TTC549 (cell line): ENCODE results near the gene RNF180.

ENCODE experiments used
- FAIRE-seq: peaks from 2 replicates; lab custom pipeline; 2012; peaks lifted over from hg19 to GRCh38; lab: Jason Lieb, UNC

The RNF180 gene, protein sequence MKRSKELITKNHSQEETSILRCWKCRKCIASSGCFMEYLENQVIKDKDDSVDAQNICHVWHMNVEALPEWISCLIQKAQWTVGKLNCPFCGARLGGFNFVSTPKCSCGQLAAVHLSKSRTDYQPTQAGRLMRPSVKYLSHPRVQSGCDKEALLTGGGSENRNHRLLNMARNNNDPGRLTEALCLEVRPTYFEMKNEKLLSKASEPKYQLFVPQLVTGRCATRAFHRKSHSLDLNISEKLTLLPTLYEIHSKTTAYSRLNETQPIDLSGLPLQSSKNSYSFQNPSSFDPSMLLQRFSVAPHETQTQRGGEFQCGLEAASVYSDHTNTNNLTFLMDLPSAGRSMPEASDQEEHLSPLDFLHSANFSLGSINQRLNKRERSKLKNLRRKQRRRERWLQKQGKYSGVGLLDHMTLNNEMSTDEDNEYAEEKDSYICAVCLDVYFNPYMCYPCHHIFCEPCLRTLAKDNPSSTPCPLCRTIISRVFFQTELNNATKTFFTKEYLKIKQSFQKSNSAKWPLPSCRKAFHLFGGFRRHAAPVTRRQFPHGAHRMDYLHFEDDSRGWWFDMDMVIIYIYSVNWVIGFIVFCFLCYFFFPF

DNA sequence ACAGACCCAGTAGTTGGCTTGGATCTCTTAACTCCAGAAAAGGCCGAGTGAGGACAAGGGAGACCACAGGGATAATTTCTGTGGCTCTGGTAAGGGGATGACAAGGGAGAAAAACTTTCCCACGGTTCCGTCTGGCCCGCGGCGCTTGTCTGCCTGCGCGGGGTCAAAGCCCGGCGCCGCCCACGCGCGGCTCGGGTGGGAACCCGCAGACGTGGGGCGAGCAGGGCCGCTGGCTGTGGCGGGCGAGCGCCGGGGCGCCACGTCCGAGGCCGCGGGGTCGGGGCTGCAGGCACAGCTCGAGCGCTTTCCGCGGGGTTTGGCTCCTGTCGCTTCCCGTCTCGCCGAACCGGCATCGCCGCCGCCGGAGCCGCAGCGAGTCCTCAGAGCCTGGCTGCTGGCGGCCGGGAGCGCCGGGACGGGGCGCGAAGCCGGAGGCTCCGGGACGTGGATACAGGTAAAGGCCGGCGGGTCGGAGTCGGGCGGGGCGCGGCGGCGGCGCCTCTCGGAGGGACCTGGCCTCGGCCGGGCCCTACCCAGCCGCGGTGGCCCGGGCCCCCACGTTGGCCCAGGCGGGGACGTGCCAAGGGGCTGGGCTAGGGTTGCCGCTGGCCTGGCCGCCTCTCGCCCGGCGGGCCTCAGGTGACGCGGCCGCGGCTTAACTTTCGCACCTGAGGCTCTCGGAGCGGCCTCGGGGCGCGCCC is at the start of gene RNF180:
TSS of gene RNF180 (plus strand) at position 344 of the 701 bp plus-strand sequence. CDS start 34,965 bp downstream, outside the sequence.
- no peak for FAIRE-seq

DNA sequence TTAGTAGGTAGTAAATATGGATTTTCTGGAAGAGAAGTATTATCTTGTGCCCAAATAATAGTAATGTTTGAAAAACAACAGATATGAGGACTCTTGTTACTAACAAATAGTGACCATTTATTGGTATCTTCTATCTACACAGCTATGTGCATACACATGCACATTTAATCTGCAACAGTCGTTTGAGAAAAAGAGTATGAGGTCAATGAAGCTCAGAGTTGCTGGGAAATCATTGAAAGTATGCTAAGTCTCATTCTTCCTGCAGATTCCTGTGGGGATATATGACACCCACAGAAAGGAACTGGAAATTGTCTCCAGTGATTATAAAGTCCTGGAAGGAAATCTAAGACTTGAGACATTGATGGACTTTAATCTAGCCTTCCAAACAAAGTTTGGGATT is 40.1 kb upstream of the RNF180 start:
- FAIRE-seq = no peak

DNA sequence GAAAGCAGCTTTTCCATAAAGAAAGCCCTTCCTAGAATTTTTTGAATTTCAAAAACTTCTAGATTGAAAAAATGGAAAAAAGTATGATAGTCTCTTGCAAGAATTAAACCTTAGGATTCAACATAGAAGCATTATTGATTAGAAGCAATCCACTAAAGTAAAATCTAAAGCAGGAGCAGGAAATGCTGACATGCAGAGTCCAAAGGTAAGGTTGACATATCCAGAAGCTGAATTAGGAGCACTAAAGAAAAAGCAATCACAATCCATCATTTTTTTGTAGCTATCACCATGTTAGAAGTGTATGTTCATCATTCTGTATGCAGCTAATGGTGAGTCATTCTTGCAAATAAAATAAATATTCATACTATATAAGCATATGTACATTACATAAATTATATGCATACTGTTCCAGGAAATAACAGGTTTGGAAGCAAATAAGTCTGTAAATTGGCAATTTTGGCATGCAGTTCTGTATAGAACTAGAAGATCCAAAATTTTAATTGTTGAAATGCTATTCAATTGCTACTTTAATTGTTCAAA is 39.4 kb upstream of the RNF180 start:
- no peak for FAIRE-seq

DNA sequence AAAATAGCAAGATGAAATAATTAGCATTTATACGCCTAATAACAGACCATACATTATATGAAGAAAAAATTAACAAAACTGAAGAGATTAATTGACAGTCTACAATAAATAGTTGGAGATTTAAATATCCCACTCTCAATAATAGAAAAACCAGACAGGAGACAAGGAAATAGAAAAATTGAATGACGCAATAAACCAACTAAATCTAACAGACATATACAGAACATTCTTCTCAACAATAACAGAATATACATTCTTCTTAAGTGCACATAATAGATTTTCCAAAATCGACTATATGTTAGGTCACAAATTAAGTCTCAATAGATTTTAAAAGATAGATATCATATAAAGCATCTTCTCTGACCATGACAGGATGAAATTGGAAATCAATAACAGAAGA is 25.6 kb upstream of the RNF180 start:
- no peak for FAIRE-seq

DNA sequence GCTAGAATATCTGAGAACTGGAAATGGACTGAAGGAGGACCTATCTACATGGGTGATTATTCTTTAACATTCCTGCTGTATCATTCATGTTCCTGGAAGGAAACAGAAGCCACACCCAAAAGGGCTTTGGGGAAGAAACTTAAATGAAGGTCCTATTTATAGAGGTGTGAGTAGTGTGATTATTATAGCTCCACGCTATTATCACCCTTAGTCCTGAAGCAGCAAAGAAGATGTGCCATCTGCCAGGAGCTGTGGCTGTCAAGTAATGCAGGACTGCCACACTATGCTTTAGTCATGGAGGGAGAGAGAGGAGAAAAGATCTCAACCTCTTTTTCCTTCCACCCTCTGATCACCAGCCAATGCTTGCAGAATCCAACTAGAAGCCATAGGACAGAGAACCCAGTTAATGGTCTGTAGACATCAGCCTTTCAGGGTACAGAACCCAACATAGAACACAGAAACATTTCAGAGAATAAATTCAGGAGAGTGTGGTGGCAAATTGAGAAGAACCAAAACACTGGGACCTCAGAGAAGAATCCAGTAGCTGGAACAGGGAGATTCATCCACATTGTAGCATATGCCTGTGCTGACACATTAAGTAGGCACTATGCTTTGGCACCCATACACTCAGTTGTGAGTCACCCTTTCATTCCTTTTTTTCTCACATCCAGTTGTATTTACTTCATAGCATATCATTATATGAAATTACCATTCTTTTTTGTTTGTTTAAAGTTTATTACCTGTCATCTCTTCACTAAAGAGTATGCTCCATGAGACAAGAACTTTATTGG is 21.0 kb upstream of the RNF180 start:
- no peak for FAIRE-seq

DNA sequence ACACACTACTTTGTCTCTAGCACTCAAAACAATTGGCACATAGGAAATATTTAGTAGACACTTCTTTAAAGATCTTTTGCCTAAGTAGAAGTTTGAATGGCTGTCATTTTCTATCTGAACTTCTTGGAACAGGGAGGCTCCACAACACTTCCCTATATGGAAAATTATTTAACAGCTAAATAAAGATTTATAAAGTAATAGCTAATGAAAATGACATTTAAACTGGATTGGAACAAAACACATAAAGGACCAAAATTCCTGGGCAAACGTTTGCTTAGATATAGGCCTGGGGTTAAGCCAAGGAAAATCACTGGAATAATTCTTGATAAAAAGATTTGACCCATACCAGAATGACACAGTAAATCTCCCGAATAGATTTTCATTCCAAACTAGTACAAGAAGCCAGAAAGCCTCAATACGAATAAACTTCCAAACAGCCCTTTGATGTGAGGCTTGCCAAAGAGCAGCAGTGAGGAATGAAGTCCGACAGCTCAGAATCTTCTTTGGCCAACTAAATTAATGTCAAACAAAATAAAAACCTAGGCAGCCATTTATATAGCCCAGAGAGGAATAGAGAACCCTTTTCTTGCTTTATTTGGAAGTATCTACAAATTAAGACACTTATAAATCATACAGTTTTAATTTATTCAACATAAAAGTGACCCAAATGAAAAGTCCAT is 20.3 kb upstream of the RNF180 start:
- no peak for FAIRE-seq

DNA sequence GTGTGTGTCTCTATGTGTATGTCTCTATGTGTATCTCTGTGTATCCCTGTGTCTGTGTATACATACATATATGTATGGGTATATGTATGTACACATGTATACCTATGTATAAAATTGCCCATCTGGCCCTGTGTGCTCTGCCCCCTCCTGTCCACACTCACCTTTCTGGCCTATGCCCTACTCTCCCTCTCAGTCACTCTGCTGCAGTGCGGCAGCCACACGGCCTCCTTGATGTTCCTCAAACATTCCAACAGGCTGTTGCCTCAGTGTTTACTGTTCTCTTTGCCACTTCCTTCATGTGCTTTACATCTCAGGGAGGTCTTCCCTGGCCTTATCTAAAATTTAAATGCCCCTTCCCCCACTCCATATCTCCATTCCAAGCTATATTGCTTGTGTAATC is 18.3 kb upstream of the RNF180 start:
- no peak for FAIRE-seq

DNA sequence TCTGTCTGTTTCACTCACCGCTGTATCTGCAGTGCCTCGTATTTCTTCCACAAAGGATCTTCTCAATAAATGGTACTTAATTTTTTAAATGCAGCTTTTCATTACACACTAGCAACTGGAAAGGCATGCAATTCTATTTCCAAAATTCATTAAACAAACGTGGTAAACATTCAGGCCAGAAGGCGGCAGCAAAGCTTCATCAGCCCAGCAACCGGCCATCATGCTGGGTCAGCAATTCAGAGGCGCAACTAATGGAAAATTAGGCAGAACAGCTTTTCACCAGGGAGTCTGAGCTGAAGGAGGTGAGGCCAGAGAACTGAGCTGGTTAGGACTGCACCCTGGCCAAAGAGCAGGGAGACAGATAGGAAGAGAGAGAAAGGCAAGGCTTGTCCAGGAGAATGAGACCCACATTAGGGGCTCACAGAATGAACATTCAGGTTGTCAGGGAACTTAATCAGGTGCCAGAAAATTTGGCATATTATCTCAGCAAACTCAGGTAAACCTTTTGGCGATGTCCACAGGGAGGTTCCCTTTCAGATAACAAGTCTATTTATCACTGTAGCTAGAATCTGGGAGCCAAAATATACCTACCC is 17.7 kb upstream of the RNF180 start:
- no peak for FAIRE-seq

DNA sequence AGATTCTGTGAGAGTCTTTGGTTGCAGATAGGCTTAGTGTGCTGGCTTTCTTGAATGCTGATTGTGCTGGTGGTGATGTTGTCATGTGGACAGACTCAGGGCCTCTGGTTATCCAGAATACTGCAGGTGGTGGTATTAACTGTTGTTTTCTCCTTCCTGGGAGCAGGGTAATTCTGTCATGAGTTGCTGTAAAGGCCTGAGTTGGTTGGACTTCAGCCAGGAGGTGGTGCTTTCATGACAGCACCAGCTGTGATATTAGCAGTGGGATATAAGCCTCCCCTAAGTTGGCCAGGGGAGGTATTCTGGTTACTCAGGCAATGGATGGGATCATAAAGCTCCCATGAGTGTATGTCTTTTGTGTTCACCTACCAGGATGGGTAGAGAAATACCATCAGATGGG is 16.4 kb upstream of the RNF180 start:
- no peak for FAIRE-seq

DNA sequence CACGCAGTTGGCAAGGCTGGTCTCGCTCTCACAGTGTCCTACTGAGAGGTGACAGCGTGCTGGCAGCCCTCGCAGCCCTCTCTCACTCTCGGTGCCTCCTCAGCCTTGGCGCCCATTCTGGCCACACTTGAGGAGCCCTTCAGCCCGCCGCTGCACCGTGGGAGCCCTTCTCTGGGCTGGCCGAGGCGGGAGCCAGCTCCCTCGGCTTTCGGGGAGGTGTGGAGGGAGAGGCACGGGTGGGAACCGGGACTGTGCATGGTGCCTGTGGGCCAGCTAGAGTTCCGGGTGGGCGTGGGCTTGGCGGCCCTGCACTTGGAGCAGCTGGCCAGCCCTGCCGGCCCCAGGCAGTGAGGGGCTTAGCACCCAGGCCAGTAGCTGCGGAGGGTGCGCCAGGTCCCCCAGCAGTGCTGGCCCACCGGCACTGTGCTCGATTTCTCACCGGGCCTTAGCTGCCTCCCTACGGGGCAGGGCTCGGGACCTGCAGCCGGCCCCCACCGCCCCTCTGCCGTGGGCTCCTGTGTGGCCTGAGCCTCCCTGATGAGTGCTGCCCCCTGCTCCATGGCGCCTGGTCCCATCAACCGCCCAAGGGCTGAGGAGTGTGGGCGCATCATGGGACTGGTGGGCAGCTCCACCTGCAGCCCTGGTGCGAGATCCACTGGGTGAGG is 15.7 kb upstream of the RNF180 start:
- no peak for FAIRE-seq

DNA sequence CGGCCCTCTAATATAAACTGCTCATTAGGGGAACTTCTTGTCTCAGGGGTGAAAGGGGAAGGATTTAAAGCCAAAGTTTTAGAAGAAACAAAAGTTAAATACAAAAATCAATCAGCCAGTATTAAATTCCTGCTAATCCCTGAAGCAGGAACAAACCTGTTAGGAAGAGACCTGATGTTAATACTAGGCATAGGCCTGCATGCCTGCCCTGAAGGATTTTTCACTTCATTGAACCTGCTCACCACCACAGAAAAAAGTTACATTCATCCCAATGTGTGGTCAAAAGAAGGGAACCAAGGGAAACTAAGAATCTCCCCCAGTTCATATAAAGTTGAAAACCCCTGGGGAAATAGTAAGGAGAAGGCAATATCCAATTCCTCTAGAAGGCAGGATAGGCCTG is 9.4 kb upstream of the RNF180 start:
- no peak for FAIRE-seq

DNA sequence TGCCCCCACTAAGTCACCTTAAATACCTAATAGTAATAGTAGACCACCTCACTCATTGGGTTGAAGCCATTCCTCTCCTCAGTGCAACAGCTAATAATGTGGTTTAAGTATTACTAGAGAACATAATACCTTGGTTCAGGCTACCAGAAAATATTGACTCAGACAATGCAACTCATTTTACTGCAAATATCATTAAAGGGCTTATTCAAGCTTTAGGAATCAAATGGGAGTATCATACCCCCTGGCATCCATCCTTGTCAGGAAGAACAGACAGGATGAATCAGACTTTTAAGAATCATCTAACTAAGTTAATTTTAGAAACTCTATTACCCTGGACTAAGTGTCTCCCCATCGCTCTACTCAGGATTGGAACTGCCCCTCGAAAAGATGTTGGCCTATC is 6.8 kb upstream of the RNF180 start:
- no peak for FAIRE-seq

DNA sequence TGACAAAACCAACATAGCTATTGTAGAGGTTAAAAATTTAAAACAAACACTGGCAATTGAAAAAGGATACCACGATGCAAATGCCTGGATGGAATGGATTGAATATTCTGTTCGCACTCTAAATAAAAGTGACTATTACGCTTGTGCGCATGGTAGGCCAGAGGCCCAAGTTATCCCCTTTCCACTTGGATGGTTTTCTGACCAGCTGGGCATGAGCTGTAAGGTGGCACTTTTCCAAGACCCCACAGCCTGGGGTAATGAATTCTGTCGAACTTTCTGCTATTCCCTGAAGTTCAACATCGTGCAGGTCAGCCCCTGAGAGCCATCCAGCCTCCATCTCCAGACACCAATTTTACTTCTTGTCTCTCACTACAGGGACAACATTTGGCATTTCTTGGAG is 5.4 kb upstream of the RNF180 start:
- FAIRE-seq = no peak

DNA sequence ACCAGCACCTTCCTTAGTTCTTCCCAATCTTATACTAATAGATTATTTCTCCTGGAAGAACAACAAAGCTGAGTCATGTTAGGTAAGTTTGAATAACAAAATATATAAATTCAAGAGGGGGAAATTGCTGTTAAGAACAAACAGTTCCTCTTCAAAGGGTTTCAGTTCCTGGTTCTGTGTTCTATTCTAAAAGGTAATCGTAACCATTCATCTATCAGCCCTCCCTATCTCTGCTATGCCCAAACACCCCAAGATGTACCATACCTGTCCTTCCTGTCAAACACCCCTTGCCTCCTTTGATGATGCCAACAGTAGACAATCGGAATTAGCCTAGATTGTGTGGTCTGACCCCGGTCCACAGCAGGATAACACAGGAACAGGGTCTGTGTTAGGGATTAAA is 4.2 kb upstream of the RNF180 start:
- FAIRE-seq = no peak

DNA sequence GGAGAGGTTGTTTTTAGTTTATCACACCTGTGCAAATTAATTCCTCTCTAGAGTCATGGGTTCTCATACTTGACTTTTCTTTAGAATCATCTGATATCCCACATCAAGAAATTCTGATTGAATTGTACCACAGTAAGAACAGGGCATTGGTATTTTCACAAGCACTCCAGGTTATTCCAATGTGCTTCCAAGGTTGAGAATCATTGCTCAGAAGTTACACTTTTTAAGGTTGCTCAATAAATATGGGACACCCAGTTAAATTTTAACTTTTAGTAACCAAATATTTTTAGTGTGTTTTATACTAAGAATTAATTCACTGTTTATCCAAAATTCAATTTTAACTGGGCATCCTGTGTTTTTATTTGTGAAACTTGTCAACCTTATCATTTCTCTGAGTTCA is 2.5 kb upstream of the RNF180 start:
- FAIRE-seq = no peak

DNA sequence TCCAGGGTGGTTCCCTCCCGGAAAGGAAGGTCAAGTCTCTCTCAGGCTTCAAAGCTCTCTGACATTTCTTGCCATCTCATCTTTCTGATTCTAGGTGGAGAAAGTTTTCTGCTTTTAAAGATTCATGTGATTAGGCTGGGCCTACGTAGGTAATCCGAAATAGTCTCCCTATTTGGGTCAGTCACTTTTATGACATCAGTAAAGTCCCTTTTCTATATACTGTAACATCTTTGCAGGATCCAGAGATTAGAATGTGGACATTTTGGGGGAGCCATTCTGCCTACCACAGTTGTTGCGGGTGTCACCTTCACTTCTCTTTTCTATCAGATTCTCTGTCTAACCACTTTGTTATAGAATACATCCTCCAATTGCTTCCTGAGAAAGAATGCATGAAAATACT is 1.9 kb upstream of the RNF180 start:
- no peak for FAIRE-seq

DNA sequence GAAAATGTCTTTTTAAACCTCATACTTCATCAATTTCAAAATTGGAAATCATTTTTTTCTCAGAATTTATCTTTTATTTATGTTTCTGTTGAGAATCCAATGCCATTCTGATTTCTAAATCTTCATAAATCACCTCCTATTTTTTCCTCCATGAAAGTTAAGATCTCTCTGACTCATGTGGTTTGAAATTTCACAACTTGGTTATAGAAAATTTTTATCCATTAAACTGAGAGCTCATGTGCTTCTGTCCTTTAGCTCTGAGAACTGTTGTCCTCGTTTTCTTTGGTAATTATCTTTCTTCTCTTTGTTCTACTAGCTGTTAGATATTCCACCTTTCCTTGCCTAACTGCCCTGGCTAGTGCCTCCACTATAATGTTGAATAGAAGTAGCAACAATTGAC is 1.5 kb upstream of the RNF180 start:
- FAIRE-seq = no peak

DNA sequence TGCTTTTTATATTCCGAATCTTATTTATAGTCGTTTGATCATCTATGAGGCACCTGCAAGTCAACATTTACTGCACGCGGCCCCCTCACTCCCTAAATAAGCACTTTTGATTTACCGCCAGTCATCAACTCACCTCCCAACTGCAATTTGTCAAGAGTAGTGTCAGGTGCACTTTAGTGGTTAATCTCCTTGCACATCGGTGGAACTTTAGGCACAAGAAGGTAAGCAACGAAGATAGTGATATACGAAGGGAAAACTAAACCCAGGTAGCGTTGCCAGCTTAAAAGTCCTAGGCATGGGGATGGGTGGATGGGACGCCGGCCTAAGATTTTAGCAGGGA is 513 bp upstream of the RNF180 start:
- FAIRE-seq = no peak

DNA sequence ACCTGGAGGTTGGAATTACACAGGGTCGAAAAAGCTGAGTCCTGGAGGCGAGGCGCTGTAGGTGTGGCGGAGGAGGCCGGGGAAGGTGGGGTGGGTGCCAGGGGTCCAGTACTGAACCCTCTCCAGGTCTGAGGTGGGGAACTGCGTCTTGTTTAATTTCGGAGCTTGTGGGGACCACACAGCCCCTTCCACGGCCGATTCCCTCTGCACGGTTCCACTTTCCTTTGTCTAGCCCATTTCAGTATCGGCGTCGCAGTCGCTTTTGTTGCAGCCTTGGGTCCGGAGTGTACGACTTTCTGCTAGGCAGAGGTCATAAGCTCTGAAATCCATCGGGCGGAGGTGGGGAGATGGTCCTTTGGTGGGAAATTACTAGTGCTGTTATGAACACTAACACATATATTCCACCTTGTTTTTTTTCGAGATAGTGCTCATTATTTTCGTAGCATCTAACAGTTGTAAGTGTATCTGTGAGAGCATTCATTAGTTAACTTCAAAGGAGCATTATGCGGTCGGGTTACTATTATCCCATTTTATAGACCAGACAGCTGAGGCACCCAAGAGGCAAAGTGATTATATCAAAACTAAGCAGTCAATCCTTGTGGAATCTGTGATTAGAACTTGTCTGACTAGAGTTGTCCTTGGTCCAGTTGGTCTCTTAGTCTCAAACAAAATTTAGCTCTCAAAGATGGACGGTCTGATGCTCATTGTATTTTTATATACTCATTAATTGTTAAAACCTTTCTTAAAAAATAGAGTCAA is 737 bp downstream of the RNF180 start:
- FAIRE-seq = no peak

DNA sequence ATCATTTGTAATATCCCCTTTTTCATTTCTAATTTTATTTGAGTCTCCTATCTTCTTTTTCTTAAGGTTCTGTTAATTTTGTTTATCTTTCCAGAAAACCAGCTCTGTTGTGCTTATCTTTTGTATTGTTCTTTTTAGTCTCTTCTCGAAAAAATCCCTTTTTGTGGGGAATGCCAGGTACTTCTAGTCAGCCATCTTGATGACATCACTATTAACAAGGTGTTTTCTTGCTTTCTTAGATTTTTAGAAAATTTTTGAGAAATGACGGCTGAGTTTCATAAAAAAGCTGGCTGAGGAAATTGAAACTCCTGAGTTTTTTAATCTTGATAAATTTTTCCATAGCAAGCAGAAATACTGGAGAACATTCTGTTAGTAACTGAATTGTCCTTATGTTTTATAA is 10.7 kb downstream of the RNF180 start:
- FAIRE-seq = no peak
